HUES48 (cell line): Measurements from ENCODE around the gene USP35.

ENCODE experiments used
- H3K27ac ChIP-seq: one replicate; pipeline ENCODE4 v1.7.0; 2013; ENCODE audit warnings: low read depth, low read length, inconsistent platforms
- H3K27me3 ChIP-seq: 2 replicates; pipeline ENCODE4 v1.6.1; 2013; ENCODE audit warnings: mild to moderate bottlenecking, low read length; ENCODE audit not compliant: control insufficient read depth, insufficient read depth
- H3K36me3 ChIP-seq: 2 replicates; pipeline ENCODE4 v1.6.1; 2013; ENCODE audit warnings: low read length; ENCODE audit not compliant: control insufficient read depth, insufficient read depth
- H3K4me1 ChIP-seq: 2 replicates; pipeline ENCODE4 v1.6.1; 2013; ENCODE audit warnings: mild to moderate bottlenecking, low read length; ENCODE audit not compliant: control insufficient read depth, insufficient read depth
- H3K4me3 ChIP-seq: 2 replicates; pipeline ENCODE4 v1.5.1; 2013; ENCODE audit warnings: mild to moderate bottlenecking, low read depth, low read length
- H3K9ac ChIP-seq: 2 replicates; pipeline ENCODE4 v1.6.1; 2013; ENCODE audit warnings: mild to moderate bottlenecking, low read depth, low read length, moderate library complexity
- H3K9me3 ChIP-seq: 2 replicates; pipeline ENCODE4 v1.6.1; 2013; ENCODE audit warnings: low read length; ENCODE audit not compliant: control insufficient read depth, insufficient read depth

The USP35 gene

DNA sequence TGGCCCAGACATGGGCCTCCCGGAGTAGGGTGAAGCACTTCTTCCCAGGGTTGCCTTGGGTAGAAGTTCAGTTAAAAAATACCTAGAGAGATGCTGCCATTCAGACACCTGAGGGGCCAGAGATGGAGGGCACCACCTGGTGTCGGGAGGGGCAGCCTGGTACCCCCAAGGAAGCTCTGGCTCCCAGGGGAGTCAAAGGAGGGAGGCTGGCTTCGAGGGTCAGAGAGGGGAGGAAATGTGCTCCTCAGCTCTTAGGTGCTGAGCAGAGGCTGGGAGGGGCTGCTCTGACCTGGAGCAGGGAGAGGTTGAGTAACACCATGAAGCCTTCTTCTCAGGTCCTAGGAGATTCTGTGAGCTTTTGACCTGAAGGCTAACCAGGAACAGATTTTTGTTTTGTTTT lies 1.1 kb downstream of the USP35 start:
- Histone ChIP-seq H3K4me3 (peak overlapping the region; percentile 90; the same call in 1 of the 2 replicates), H3K9ac (no peak overlapping the region), H3K9me3 (no peaks in the 10 kb centered on the region), H3K27ac (no peak overlapping the region), H3K27me3 (no peaks in the 10 kb centered on the region), H3K36me3 (no peaks in the 10 kb centered on the region), H3K4me1 (peaks cover 3% of the 10 kb centered on the region; the same call in 1 of the 2 replicates)

DNA sequence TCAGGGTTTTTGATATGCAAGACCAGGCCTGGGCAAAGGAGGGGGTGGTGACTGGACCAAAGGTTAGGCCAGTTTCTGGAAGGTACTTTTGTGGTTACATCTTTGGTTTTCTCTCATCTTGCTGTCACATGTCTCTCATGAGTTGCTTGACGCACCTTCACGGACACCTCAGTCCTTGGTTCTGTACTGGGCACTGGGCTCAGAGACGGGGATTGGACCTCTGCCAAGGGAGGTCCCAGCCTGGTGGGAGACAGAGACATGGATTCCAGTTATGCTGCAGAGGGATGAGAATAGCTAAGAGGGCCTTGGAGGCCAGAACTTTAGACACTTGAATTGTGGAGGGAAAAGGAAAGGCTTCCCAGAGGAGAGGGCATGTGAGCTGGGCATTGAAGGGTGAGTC lies 1.7 kb downstream of the USP35 start:
- Histone ChIP-seq H3K9me3 (no peaks in the 10 kb centered on the region), H3K4me1 (peaks cover 3% of the 10 kb centered on the region; the same call in 1 of the 2 replicates), H3K36me3 (no peaks in the 10 kb centered on the region), H3K27me3 (no peaks in the 10 kb centered on the region), H3K9ac (no peak overlapping the region), H3K27ac (no peak overlapping the region), H3K4me3 (no peak overlapping the region)

DNA sequence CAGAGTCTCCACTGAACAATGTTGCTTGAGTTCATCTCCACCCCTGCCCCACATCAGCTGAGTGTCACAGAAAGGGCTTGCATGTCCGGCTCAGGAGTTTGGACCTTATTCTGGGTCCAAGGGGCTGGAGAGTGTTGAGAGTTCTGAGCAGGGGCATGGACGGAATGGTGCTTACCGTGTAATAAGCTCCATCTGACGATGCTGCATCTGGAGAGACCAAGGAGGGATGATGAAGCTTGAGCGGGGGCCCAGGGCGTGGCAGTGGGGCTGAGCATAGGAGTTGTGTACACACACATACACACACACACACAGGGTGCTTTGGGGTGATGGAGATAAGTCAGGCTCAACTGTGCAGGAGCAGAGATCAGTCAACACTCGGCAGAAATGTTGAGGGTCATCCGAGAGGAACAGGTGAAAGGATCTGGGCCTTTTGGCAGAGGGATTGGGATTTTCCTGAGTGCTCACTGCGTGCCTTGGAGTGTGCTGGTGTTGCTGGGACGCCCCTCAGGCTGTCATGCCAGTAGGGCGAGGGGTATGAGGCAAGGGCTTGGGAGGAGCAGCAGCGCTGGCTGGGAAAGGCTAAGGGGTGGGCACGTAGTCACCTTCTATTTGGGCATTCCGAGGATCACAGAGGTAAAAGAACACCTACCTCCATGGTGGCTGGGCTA lies 2.3 kb downstream of the USP35 start:
- no peak overlapping the region for H3K27ac ChIP-seq

DNA sequence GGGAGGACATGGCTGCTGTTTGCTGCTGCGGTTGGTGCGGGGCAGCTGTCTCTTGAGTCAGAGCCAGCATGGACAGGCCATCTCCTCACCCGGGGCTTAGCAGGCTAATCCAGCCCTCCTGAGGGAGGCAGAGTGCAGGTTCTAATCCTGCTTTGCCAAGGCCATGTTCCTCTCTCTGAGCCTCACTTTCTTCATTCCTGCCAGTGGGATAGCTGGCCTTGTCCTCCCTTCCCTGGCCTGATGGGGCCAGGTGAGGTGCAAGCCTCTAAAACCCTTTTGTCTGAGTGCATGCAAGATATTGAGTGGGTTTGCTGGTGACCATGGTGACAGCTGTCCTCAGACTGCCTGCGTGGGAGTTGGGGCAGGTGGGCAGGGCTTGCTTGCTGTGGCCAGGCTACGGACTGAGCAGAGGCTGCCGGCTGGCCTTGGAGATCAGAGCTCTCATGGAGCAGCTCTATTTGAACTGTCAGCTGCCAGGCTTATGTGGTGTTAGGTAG lies 3.6 kb downstream of the USP35 start:
- Histone ChIP-seq H3K36me3 (no peaks in the 10 kb centered on the region), H3K4me1 (peaks cover 3% of the 10 kb centered on the region; the same call in 1 of the 2 replicates), H3K27ac (no peak overlapping the region), H3K9ac (no peak overlapping the region), H3K4me3 (no peak overlapping the region), H3K9me3 (no peaks in the 10 kb centered on the region), H3K27me3 (no peaks in the 10 kb centered on the region)

More for the DNA sequence above, 2.3 kb downstream of the USP35 start:
- Histone ChIP-seq H3K9me3 (no peaks in the 10 kb centered on the region), H3K9ac (no peak overlapping the region), H3K36me3 (no peaks in the 10 kb centered on the region), H3K27me3 (no peaks in the 10 kb centered on the region), H3K4me3 (no peak overlapping the region), H3K4me1 (peaks cover 3% of the 10 kb centered on the region; the same call in 1 of the 2 replicates)

DNA sequence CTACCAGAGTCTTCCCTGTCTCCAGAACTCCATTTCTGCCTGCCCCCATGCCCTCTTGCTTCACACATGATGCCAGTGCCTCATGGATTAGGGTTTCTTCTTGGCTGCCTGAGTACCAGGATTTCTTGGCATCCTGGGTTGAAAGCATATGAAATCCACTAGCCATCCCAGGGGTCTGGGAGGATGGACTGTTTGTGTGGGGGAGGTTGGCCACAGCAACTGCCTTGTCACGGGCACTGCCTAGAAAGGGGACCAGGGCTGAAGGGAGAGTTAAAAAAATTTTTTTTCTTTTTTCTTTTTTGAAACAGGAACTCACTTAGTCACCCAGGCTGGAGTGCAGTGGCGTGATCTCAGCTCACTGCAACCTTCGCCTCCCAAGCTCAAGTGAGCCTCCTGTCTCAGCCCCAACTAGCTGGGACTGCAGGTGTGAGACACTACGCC lies 4.2 kb downstream of the USP35 start:
- H3K9me3 ChIP-seq = no peaks in the 10 kb centered on the region
- no peak overlapping the region for H3K27ac ChIP-seq
- no peaks in the 10 kb centered on the region for H3K4me1 ChIP-seq
- no peak overlapping the region for H3K4me3 ChIP-seq
- H3K36me3 ChIP-seq = no peaks in the 10 kb centered on the region
- no peaks in the 10 kb centered on the region for H3K27me3 ChIP-seq
- H3K9ac ChIP-seq = no peak overlapping the region

DNA sequence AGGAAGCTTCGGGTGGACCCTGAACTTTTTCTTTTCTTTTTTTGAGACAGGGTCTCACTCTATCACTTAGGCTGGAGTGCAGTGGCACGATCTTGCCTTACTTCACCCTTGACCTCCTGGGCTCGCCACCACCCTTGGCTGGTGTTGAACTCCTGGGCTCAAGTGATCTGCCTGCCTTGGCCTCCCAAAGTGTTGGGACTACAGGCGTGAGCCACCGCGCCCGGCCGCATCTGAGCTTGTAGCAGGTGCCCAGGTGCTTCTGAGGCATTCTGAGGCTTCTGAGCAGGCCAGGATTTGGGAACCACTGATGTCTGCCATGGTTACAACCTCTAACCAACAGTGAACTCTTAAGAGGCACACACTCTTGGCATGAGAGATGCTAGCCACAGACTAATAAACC lies 5.1 kb downstream of the USP35 start:
- H3K4me3 ChIP-seq = no peak overlapping the region
- H3K9ac ChIP-seq = no peak overlapping the region
- H3K36me3 ChIP-seq = no peaks in the 10 kb centered on the region
- H3K27me3 ChIP-seq = no peaks in the 10 kb centered on the region
- no peak overlapping the region for H3K27ac ChIP-seq
- H3K4me1 ChIP-seq = no peaks in the 10 kb centered on the region
- no peaks in the 10 kb centered on the region for H3K9me3 ChIP-seq

DNA sequence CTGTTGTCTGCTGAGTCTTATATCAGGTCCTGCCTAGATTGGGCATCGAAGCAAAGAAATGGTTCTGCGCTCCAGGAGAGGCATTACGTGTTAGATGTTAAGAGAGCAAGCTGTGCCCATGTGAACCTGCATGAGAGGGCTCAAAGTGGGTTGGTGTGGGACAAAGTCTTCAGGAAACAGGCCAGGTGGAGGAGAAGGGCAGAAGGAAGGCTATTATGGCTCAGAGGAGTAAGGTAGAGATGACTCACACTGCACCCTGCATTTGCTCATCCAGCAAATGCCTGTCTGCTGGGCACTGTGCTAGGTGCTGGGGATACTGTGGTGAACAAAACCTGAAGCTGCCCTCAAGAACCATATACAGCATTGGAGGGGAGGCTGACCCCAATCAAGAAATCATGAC lies 5.8 kb downstream of the USP35 start:
- H3K27ac ChIP-seq = no peak overlapping the region
- H3K36me3 ChIP-seq = no peaks in the 10 kb centered on the region
- no peaks in the 10 kb centered on the region for H3K27me3 ChIP-seq
- H3K9me3 ChIP-seq = no peaks in the 10 kb centered on the region
- H3K9ac ChIP-seq = no peak overlapping the region
- H3K4me3 ChIP-seq = no peak overlapping the region
- no peaks in the 10 kb centered on the region for H3K4me1 ChIP-seq

DNA sequence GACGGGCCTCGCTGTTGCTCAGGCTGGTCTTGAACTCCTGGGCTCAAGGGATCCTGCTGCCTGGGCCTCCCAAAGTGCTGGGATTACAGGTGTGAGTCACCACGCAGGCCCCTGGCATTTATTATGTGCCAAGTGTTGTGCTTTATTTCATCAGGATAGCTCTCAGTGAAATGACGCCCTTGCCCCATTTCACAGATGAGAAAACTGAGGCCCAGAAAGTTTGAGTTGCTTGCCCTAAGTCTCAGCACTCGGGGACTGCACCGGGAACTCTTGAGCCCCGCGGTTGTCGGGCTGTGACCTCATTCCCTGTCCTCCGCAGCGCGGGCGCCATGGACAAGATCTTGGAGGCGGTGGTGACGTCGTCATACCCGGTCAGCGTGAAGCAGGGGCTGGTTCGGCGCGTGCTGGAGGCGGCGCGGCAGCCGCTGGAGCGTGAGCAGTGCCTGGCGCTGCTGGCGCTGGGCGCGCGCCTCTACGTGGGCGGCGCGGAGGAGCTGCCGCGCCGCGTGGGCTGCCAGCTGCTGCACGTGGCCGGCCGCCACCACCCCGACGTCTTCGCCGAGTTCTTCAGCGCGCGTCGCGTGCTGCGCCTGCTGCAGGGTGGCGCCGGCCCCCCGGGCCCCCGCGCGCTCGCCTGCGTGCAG lies 7.3 kb downstream of the USP35 start:
- Histone ChIP-seq H3K9me3 (no peaks in the 10 kb centered on the region), H3K27ac (no peak overlapping the region), H3K4me3 (no peak overlapping the region), H3K36me3 (0 out of 2 replicates have a peak, but pooled peaks cover 1% of the 10 kb centered on the region), H3K9ac (no peak overlapping the region), H3K27me3 (no peaks in the 10 kb centered on the region), H3K4me1 (no peaks in the 10 kb centered on the region)

DNA sequence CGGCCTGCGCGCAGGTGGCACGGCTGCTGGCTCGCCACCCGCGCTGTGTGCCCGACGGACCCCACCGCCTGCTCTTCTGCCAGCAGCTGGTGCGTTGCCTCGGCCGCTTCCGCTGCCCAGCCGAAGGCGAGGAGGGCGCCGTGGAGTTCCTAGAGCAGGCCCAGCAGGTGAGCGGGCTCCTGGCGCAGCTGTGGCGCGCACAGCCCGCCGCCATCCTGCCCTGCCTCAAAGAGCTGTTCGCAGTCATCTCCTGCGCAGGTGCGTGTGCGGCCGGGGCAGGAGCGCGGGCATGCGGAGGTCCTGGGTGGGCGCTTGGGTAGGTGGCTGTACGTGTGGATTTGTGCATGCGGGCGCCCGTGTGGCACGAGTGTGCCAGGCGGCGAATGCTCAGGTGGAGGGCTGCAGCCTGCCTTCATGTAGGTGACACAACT lies 8.0 kb downstream of the USP35 start:
- no peaks in the 10 kb centered on the region for H3K9me3 ChIP-seq
- no peak overlapping the region for H3K27ac ChIP-seq
- no peak overlapping the region for H3K9ac ChIP-seq
- 0 out of 2 replicates have a peak, but pooled peaks cover 5% of the 10 kb centered on the region for H3K36me3 ChIP-seq
- no peaks in the 10 kb centered on the region for H3K27me3 ChIP-seq
- H3K4me1 ChIP-seq = no peaks in the 10 kb centered on the region
- no peak overlapping the region for H3K4me3 ChIP-seq

DNA sequence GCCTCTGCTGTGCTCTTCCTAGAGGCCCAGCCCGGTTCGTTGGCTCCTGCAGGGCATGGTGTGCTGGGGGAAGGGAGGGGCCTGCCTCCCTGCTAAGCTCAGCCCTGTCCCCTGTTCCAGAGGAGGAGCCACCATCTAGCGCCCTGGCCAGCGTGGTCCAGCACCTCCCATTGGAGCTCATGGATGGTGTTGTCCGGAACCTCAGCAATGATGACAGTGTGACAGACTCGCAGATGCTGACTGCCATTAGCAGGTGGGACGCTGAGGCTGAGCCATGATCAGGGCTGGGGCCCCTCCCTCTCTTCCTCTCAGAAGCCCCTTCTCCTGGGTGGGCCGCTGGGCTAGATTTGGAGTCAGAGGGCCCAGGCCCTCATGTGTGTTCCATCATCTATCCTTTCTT lies 9.1 kb downstream of the USP35 start:
- Histone ChIP-seq H3K4me3 (no peak overlapping the region), H3K9ac (no peak overlapping the region), H3K9me3 (no peaks in the 10 kb centered on the region), H3K4me1 (no peaks in the 10 kb centered on the region), H3K27ac (no peak overlapping the region), H3K27me3 (no peaks in the 10 kb centered on the region), H3K36me3 (0 out of 2 replicates have a peak, but pooled peaks cover 5% of the 10 kb centered on the region)

DNA sequence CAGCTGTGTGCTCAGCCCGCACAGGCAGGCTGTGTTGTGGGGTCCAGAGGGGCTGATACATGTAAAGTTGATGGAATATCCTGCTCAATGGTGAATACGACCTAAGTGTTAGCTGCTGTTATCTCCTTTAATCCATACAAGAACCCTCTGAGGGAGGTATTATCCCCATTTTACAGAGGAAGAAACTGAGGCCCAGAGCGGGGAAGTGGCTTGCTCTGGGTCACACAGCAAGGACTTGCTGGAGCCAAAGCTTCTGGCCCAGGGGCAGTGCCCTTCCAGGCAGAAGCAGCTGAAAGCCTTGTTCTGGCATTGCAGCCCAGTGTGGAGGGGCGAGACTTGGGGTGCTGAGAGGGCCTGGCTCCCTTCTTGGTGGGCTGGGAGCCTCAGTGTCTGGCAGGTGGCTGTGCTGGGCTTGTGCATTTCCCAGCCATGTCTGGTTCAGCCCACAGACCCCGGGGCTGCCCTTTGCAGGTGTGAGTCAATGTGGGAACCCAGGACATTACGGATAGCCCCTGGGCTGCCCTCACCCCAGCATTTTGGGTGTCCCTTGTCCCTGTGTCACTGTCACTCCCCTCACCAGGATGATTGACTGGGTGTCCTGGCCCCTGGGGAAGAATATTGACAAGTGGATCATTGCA lies 10.4 kb downstream of the USP35 start:
- Histone ChIP-seq H3K4me3 (no peak overlapping the region), H3K27ac (no peak overlapping the region), H3K9ac (no peak overlapping the region)

More for the DNA sequence above, 10.4 kb downstream of the USP35 start:
- Histone ChIP-seq H3K36me3 (0 out of 2 replicates have a peak, but pooled peaks cover 5% of the 10 kb centered on the region), H3K9me3 (no peaks in the 10 kb centered on the region), H3K4me1 (no peaks in the 10 kb centered on the region), H3K27me3 (no peaks in the 10 kb centered on the region)
